Measurements from ENCODE around the gene KRT2.

Gene KRT2

GRCh38 chr12:52680363-52680762 is 28.4 kb upstream of the KRT2 start, which contains the start of gene KRT1:
Gene KRT1 (minus strand): TSS chr12:52680407. CDS start chr12:52680348, 59 bp downstream.
- Histone ChIP-seq H3K79me2 (no peaks in the 10 kb centered on the region), H3K4me1 (no peaks in the 10 kb centered on the region), H3K4me2 (ENCODE audit: low read length) (no peak within 1 kb of the TSS), H3K4me3 (ENCODE audit: low read depth, low read length) (no peak within 1 kb of the TSS), H3K27me3 (ENCODE audit: control insufficient read depth, insufficient read depth, low read length) (no peaks in the 10 kb centered on the region), H3K9me3 (ENCODE audit: control insufficient read depth, low read length) (no peaks in the 10 kb centered on the region), H3K36me3 (ENCODE audit: control insufficient read depth, insufficient read depth, low read length) (no peaks in the 10 kb centered on the region), H3K9ac (no peak within 1 kb of the TSS), H3K27ac (no peak within 1 kb of the TSS), H2AFZ (no peak within 1 kb of the TSS)
- no peak for TF ChIP-seq CTCF (IDR thresholded peaks at IDR 0.05)

- Histone ChIP-seq H2AFZ (no peak overlapping the region), H3K9me3 (ENCODE audit: control insufficient read depth, low read length) (no peaks in the 10 kb centered on the region), H3K4me3 (ENCODE audit: low read depth, low read length) (no peak overlapping the region), H3K27me3 (ENCODE audit: control insufficient read depth, insufficient read depth, low read length) (no peaks in the 10 kb centered on the region), H3K36me3 (ENCODE audit: control insufficient read depth, insufficient read depth, low read length) (no peaks in the 10 kb centered on the region), H3K27ac (no peak overlapping the region), H3K4me1 (no peaks in the 10 kb centered on the region), H3K79me2 (no peaks in the 10 kb centered on the region), H3K9ac (no peak overlapping the region), H3K4me2 (ENCODE audit: low read length) (no peak overlapping the region)
- TF ChIP-seq CTCF (IDR thresholded peaks at IDR 0.05), result no peak
These were observed 27.9 kb upstream of the KRT2 start for GRCh38 chr12:52679875-52680274.

DNA sequence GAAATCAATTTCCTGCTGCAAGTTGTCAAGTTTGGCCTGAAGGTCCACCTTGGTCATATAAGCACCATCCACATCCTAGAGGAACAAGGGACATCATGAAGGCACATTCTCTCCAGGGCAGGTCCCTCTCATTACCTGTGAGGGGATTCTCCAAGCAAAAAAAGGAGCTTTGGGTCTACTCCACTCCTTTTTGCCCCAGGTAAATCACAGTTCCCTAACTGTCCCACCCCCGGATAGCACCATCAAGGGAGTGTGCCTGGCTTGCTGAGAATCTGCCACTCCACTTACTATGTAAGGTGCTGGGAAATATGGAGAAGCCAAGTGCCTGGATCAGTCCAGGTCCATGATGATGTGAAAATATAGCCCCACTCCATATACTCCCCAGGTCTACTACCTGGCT is 25.7 kb upstream of the KRT2 start:
- Histone ChIP-seq H3K9me3 (ENCODE audit: control insufficient read depth, low read length) (no peaks in the 10 kb centered on the region), H3K27ac (no peak overlapping the region), H3K9ac (no peak overlapping the region), H3K4me2 (ENCODE audit: low read length) (no peak overlapping the region), H3K4me1 (no peaks in the 10 kb centered on the region), H2AFZ (no peak overlapping the region), H3K4me3 (ENCODE audit: low read depth, low read length) (no peak overlapping the region), H3K27me3 (ENCODE audit: control insufficient read depth, insufficient read depth, low read length) (no peaks in the 10 kb centered on the region), H3K79me2 (no peaks in the 10 kb centered on the region), H3K36me3 (ENCODE audit: control insufficient read depth, insufficient read depth, low read length) (no peaks in the 10 kb centered on the region)
- TF ChIP-seq CTCF (IDR thresholded peaks at IDR 0.05), result no peak

- H3K4me2 ChIP-seq (ENCODE audit: low read length), result no peak overlapping the region
- H2AFZ ChIP-seq, result no peak overlapping the region
- H3K36me3 ChIP-seq (ENCODE audit: control insufficient read depth, insufficient read depth, low read length), result no peaks in the 10 kb centered on the region
- no peaks in the 10 kb centered on the region for H3K9me3 ChIP-seq (ENCODE audit: control insufficient read depth, low read length)
- TF ChIP-seq CTCF (IDR thresholded peaks at IDR 0.05), result no peak
- no peak overlapping the region for H3K4me3 ChIP-seq (ENCODE audit: low read depth, low read length)
- H3K4me1 ChIP-seq, result no peaks in the 10 kb centered on the region
- no peak overlapping the region for H3K9ac ChIP-seq
- H3K79me2 ChIP-seq, result no peaks in the 10 kb centered on the region
- no peak overlapping the region for H3K27ac ChIP-seq
- H3K27me3 ChIP-seq (ENCODE audit: control insufficient read depth, insufficient read depth, low read length), result no peaks in the 10 kb centered on the region
These were observed 25.1 kb upstream of the KRT2 start for GRCh38 chr12:52677126-52677525.

DNA sequence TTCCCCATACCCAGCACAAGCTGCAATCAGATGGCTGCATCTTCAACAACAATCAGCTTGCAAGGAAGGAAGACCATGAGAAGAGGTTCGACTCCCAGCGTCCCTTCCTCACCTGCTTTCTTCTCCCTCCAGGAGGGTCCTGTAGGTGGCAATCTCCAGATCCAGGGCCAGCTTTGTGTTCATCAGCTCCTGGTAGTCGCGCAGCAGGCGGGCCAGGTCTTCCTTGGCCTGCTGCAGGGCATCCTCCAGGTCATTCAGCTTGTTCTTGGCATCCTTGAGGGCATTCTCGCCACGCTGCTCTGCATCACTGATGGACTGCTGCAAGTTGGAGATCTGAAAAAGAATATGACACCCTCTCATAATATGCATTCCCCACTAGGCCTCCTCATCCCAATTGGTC is 24.2 kb upstream of the KRT2 start:
- Histone ChIP-seq H3K9me3 (ENCODE audit: control insufficient read depth, low read length) (no peaks in the 10 kb centered on the region), H3K27ac (no peak overlapping the region), H3K4me2 (ENCODE audit: low read length) (no peak overlapping the region), H3K79me2 (no peaks in the 10 kb centered on the region), H3K4me3 (ENCODE audit: low read depth, low read length) (no peak overlapping the region), H3K27me3 (ENCODE audit: control insufficient read depth, insufficient read depth, low read length) (no peaks in the 10 kb centered on the region), H3K4me1 (no peaks in the 10 kb centered on the region), H2AFZ (no peak overlapping the region), H3K36me3 (ENCODE audit: control insufficient read depth, insufficient read depth, low read length) (no peaks in the 10 kb centered on the region), H3K9ac (no peak overlapping the region)
- no peak for TF ChIP-seq CTCF (IDR thresholded peaks at IDR 0.05)
